Peyer's patch (tissue), 4 donors: ENCODE data around the gene APOC3. TPM values are rescaled to one million over a fixed set of nuclear protein-coding genes. Genes with fewer than 3 reads are reported as not detected.
A peak's percentile ranks its signal among the peaks of the same experiment; 100 is the strongest.

ENCODE experiments used
- DNase-seq, 3 donors: peaks; one replicate each; pipeline ENCODE4 v3.0.0-alpha.2; 2017 to 2019
- H3K27ac ChIP-seq, 4 donors: fragments of 200-600 bp; sonication (generic); one replicate each; pipeline ENCODE4 v1.5.1; 2016 to 2019
- H3K27me3 ChIP-seq, 2 donors: fragments of 200-600 bp; sonication (generic); one replicate each; pipeline ENCODE4 v1.5.1; 2019
- H3K36me3 ChIP-seq, 3 donors: fragments of 200-600 bp; sonication (generic); one replicate each; pipeline ENCODE4 v1.5.1; 2016 to 2019
- H3K4me1 ChIP-seq, 4 donors: fragments of 200-600 bp; sonication (generic); one replicate each; pipeline ENCODE4 v1.5.1; 2016 to 2019
- H3K4me3 ChIP-seq, 4 donors: fragments of 200-600 bp; sonication (generic); 1 replicate in 3 of 4; 2 replicates in 1 of 4; pipeline ENCODE4 v1.5.1; 2016 to 2019; ENCODE audit warnings: mild to moderate bottlenecking in 1 of 4
- H3K9me3 ChIP-seq, 4 donors: fragments of 200-600 bp; sonication (generic); one replicate each; pipeline ENCODE4 v1.5.1; 2016 to 2019; ENCODE audit warnings: mild to moderate bottlenecking in 1 of 4
- CTCF ChIP-seq, 6 experiments: fragments of 450-650 bp in 4 of 6; fragments of 200-600 bp in 2 of 6; sonication (generic) in 1 of 6; IDR thresholded peaks; one replicate each; pipeline ENCODE4 v1.5.1; 2017 to 2019; ENCODE audit warnings: antibody characterized with exemption in 6 of 6, mild to moderate bottlenecking in 3 of 6, moderate library complexity in 1 of 6
- POLR2A ChIP-seq, 2 donors: fragments of 450-650 bp; IDR thresholded peaks; one replicate each; pipeline ENCODE4 v1.5.1; 2017; ENCODE audit warnings: antibody characterized with exemption in 2 of 2, mild to moderate bottlenecking in 2 of 2, moderate library complexity in 2 of 2
- total RNA-seq, 4 donors: library from RNA; depleted of rRNA; stranded (reverse); fragments of >200 nt; gene quantifications; one replicate each; pipeline ENCODE4 v1.1.0, GENCODE V29; 2016

APOC3 gene
- total RNA-seq, 4 donors from 2014 or later, result 276 to 11,857 (median 5,024) TPM

- H3K4me3 ChIP-seq, result peak within 1 kb of the TSS in 3 of 4 donors; percentile 13 to 36 (median 15)
- no peaks in the 10 kb centered on the region for H3K36me3 ChIP-seq
- H3K9me3 ChIP-seq, result no peaks in the 10 kb centered on the region
- peaks cover 0 to 11% (median 5%) of the 10 kb centered on the region in 4 donors for H3K4me1 ChIP-seq
- H3K27me3 ChIP-seq, result no peaks in the 10 kb centered on the region
- TF ChIP-seq POLR2A (IDR thresholded peaks at IDR 0.05), result no peak
- TF ChIP-seq CTCF (IDR thresholded peaks at IDR 0.05), result no peak
- DNase-seq, result no peak
- H3K27ac ChIP-seq, result no peak within 1 kb of the TSS
Observed at GRCh38 chr11:116791813-116792143, 37.9 kb upstream of the APOC3 start, which contains the start of gene APOA5. APOA5 (minus strand) TSS chr11:116791879; CDS start chr11:116791860, 19 bp downstream.

- H3K4me1 ChIP-seq, result peaks cover 0 to 6% (median 4%) of the 10 kb centered on the region in 4 donors
- H3K9me3 ChIP-seq, result no peaks in the 10 kb centered on the region
- no peak overlapping the region for H3K27ac ChIP-seq
- no peaks in the 10 kb centered on the region for H3K36me3 ChIP-seq
- no peaks in the 10 kb centered on the region for H3K27me3 ChIP-seq
- DNase-seq, result no peak
- TF ChIP-seq POLR2A (IDR thresholded peaks at IDR 0.05), result no peak
- TF ChIP-seq CTCF (IDR thresholded peaks at IDR 0.05), result no peak
- no peak overlapping the region for H3K4me3 ChIP-seq
Observed at GRCh38 chr11:116792144-116792868, 37.4 kb upstream of the APOC3 start.

DNA sequence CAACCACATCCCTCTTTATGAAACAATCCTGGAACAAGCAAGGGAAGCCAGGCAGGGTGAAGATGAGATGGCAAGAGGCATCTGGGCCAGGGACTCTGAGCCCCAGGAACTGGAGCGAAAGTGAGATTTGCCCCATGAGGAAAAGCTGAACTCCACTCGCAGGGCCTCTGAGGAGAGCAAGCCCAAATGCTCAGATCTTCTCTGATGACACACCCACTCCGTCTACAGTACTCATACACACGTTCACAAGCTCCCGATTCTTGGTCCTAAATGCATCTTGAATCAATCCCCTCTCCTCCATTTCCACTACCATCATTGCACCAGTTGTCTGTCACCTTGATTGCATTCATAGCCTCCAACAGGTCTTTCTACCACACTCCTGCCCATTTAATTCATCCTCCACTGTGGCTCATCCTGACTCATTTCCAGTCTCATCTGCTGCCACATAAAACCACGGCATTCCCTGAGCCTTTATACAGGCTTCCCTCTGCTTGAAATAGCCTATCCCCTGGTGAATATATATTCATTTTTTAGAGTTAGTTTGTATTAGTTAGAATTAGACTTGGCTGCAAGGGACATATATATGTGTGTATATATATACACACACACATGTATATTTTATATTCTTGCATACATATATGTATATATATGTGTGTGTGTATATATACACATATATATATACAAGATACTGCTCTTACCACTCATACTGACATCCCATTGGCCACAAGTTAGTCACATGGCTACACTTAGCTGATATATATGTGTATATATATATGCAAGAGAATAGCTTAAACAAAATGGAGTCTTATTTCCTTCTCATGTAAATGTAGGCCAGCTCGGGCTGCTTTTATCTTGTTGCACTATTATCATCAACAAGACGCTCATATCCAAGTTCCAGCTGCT, 36.6 kb upstream of the APOC3 start:
- Histone ChIP-seq H3K4me3 (no peak overlapping the region), H3K27me3 (no peaks in the 10 kb centered on the region), H3K9me3 (no peaks in the 10 kb centered on the region), H3K4me1 (peaks cover 0 to 6% (median 3%) of the 10 kb centered on the region in 4 donors), H3K27ac (no peak overlapping the region), H3K36me3 (no peaks in the 10 kb centered on the region)
- TF ChIP-seq POLR2A (IDR thresholded peaks at IDR 0.05) (no peak), CTCF (IDR thresholded peaks at IDR 0.05) (no peak)
- no peak for DNase-seq

- Histone ChIP-seq H3K9me3 (no peaks in the 10 kb centered on the region), H3K27me3 (no peaks in the 10 kb centered on the region), H3K4me1 (peaks cover 0 to 6% (median 0%) of the 10 kb centered on the region in 4 donors), H3K36me3 (no peaks in the 10 kb centered on the region), H3K27ac (no peak overlapping the region), H3K4me3 (no peak overlapping the region)
- no peak for DNase-seq
- TF ChIP-seq POLR2A (IDR thresholded peaks at IDR 0.05) (no peak), CTCF (IDR thresholded peaks at IDR 0.05) (no peak)
Observed at GRCh38 chr11:116793772-116794097, 36.0 kb upstream of the APOC3 start.

DNA sequence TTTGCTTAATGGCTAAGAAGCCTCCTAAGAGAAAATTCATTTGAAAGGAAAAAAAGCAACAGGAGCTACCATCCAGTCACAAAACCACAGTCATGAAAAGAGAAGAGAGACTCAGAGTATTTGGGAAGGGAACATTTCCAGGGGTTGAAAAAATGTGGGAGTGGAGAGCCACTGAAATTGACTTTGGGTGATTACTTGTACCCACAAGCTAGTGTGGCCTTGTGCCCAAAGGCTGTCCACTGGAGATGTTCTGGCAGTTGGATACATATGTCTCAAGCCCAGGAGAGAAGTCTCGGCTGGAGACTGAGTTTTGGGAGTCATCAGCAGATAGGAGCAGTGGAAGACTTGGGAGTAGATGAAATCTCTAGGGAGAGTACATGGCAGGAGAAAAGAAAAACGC, 34.9 kb upstream of the APOC3 start:
- H3K27me3 ChIP-seq, result no peaks in the 10 kb centered on the region
- H3K36me3 ChIP-seq, result no peaks in the 10 kb centered on the region
- peaks cover 0 to 6% (median 0%) of the 10 kb centered on the region in 4 donors for H3K4me1 ChIP-seq
- no peak for DNase-seq
- H3K4me3 ChIP-seq, result no peak overlapping the region
- H3K27ac ChIP-seq, result no peak overlapping the region
- H3K9me3 ChIP-seq, result no peaks in the 10 kb centered on the region
- TF ChIP-seq CTCF (IDR thresholded peaks at IDR 0.05) (no peak), POLR2A (IDR thresholded peaks at IDR 0.05) (no peak)
